ENCODE measurements around the gene AEBP1.
"Not testable (repeated sequence)": the region's sequence is repeated elsewhere in the genome, so short reads cannot be mapped to it uniquely, and the experiment has no call there.

The AEBP1 gene

GRCh38 chr7:44120395-44120794, 16.2 kb downstream of the AEBP1 start:
- DNase-seq (ENCODE audit: low spot score): no peak
- no peak for TF ChIP-seq CTCF (IDR thresholded peaks at IDR 0.05; ENCODE audit: extremely low read depth, missing control alignments)

GRCh38 chr7:44121761-44122420, 17.7 kb downstream of the AEBP1 start:
- DNase-seq (ENCODE audit: low spot score): no peak
- no peak for TF ChIP-seq CTCF (IDR thresholded peaks at IDR 0.05; ENCODE audit: extremely low read depth, missing control alignments)

- no peak for TF ChIP-seq CTCF (IDR thresholded peaks at IDR 0.05; ENCODE audit: extremely low read depth, missing control alignments)
- no peak for DNase-seq (ENCODE audit: low spot score)
Observed at GRCh38 chr7:44122529-44122928, 18.4 kb downstream of the AEBP1 start.

GRCh38 chr7:44123190-44124003, 19.3 kb downstream of the AEBP1 start, which contains the start of gene POLD2:
POLD2 (minus strand) TSS chr7:44123548; CDS start chr7:44122053, 1,495 bp downstream.
- no peak for TF ChIP-seq CTCF (IDR thresholded peaks at IDR 0.05; ENCODE audit: extremely low read depth, missing control alignments)
- DNase-seq (ENCODE audit: low spot score): peak; percentile 100

- no peak for DNase-seq (ENCODE audit: low spot score)
- no peak for TF ChIP-seq CTCF (IDR thresholded peaks at IDR 0.05; ENCODE audit: extremely low read depth, missing control alignments)
Observed at GRCh38 chr7:44124822-44125202, 20.7 kb downstream of the AEBP1 start.

- not testable (repeated sequence) for DNase-seq (ENCODE audit: low spot score)
Observed at GRCh38 chr7:44126574-44126973, 22.4 kb downstream of the AEBP1 start.

GRCh38 chr7:44127161-44127560, 23.0 kb downstream of the AEBP1 start:
- TF ChIP-seq CTCF (IDR thresholded peaks at IDR 0.05; ENCODE audit: extremely low read depth, missing control alignments): no peak
- DNase-seq (ENCODE audit: low spot score): no peak

Data from GM20000 (cell line).